Measurements from ENCODE around the gene AOAH. TPM values are rescaled to one million over a fixed set of nuclear protein-coding genes. Genes with fewer than 3 reads are reported as not detected.

Gene AOAH
- total RNA-seq, 1 donor from 2014 or later = 0.92 TPM

GRCh38 chr7:36513393-36513792, 210.9 kb downstream of the AOAH start:
- no peak for TF ChIP-seq CTCF (conservative IDR thresholded peaks at IDR 0.05)
- Mint-ChIP-seq H3K4me3 (no peak overlapping the region), H3K27me3 (no peaks in the 10 kb centered on the region), H3K4me1 (ENCODE audit: unreplicated experiment) (peaks cover 42% of the 10 kb centered on the region), H3K9me3 (no peaks in the 10 kb centered on the region), H3K27ac (no peak overlapping the region), H3K36me3 (no peaks in the 10 kb centered on the region)
- no peak for DNase-seq (ENCODE audit: extremely low spot score, unreplicated experiment)

GRCh38 chr7:36512616-36513015, 211.7 kb downstream of the AOAH start:
- Mint-ChIP-seq H3K4me3 (no peak overlapping the region), H3K27ac (no peak overlapping the region), H3K4me1 (ENCODE audit: unreplicated experiment) (peaks cover 47% of the 10 kb centered on the region), H3K9me3 (no peaks in the 10 kb centered on the region), H3K27me3 (no peaks in the 10 kb centered on the region), H3K36me3 (no peaks in the 10 kb centered on the region)
- DNase-seq (ENCODE audit: extremely low spot score, unreplicated experiment) = no peak
- peak; percentile 19 for TF ChIP-seq CTCF (conservative IDR thresholded peaks at IDR 0.05)

GRCh38 chr7:36509962-36510361, 214.3 kb downstream of the AOAH start:
- Mint-ChIP-seq H3K36me3 (no peaks in the 10 kb centered on the region), H3K4me1 (ENCODE audit: unreplicated experiment) (peaks cover 35% of the 10 kb centered on the region), H3K27me3 (no peaks in the 10 kb centered on the region), H3K27ac (no peak overlapping the region), H3K9me3 (no peaks in the 10 kb centered on the region), H3K4me3 (no peak overlapping the region)
- no peak for DNase-seq (ENCODE audit: extremely low spot score, unreplicated experiment)
- TF ChIP-seq CTCF (conservative IDR thresholded peaks at IDR 0.05) = peak; percentile 31

- H3K27ac Mint-ChIP-seq = no peak overlapping the region
- no peak overlapping the region for H3K4me3 Mint-ChIP-seq
- peaks cover 25% of the 10 kb centered on the region for H3K4me1 Mint-ChIP-seq (ENCODE audit: unreplicated experiment)
- no peaks in the 10 kb centered on the region for H3K36me3 Mint-ChIP-seq
- no peaks in the 10 kb centered on the region for H3K27me3 Mint-ChIP-seq
- peaks cover 11% of the 10 kb centered on the region for H3K9me3 Mint-ChIP-seq
- TF ChIP-seq CTCF (conservative IDR thresholded peaks at IDR 0.05) = no peak
- DNase-seq (ENCODE audit: extremely low spot score, unreplicated experiment) = no peak
Observed at GRCh38 chr7:36507475-36508440, 216.5 kb downstream of the AOAH start.

GRCh38 chr7:36506820-36507219, 217.5 kb downstream of the AOAH start:
- H3K36me3 Mint-ChIP-seq = peaks cover 3% of the 10 kb centered on the region
- no peak overlapping the region for H3K27ac Mint-ChIP-seq
- TF ChIP-seq CTCF (conservative IDR thresholded peaks at IDR 0.05) = no peak
- peaks cover 19% of the 10 kb centered on the region for H3K4me1 Mint-ChIP-seq (ENCODE audit: unreplicated experiment)
- no peak for DNase-seq (ENCODE audit: extremely low spot score, unreplicated experiment)
- peaks cover 11% of the 10 kb centered on the region for H3K9me3 Mint-ChIP-seq
- H3K4me3 Mint-ChIP-seq = no peak overlapping the region
- H3K27me3 Mint-ChIP-seq = no peaks in the 10 kb centered on the region
